Neuronal stem cell (in vitro differentiated cells): Measurements from ENCODE around the gene HPCAL1.

Experiments used
- DNase-seq: peaks from one replicate; pipeline ENCODE4 v3.0.0-alpha.2; 2013; ENCODE audit warnings: low spot score
- H2AFZ ChIP-seq: one replicate; pipeline ENCODE4 v1.6.1; 2013; ENCODE audit warnings: mild to moderate bottlenecking, low read length, inconsistent platforms
- H2AK5ac ChIP-seq: 2 replicates; pipeline ENCODE4 v1.6.1; 2013; ENCODE audit warnings: low read depth, mild to moderate bottlenecking, inconsistent platforms, low read length, moderate library complexity, mixed read lengths
- H2BK120ac ChIP-seq: 2 replicates; pipeline ENCODE4 v1.6.1; 2013; ENCODE audit warnings: low read depth, mild to moderate bottlenecking, inconsistent platforms, low read length, moderate library complexity, mixed read lengths
- H2BK12ac ChIP-seq: one replicate; pipeline ENCODE4 v1.6.1; 2013; ENCODE audit warnings: low read length, inconsistent platforms
- H2BK15ac ChIP-seq: 2 replicates; pipeline ENCODE4 v1.6.1; 2013; ENCODE audit warnings: mild to moderate bottlenecking, low read length, inconsistent platforms, mixed read lengths
- H2BK5ac ChIP-seq: one replicate; pipeline ENCODE4 v1.6.1; 2013; ENCODE audit warnings: inconsistent platforms, mild to moderate bottlenecking, low read length, moderate library complexity
- H3K14ac ChIP-seq: one replicate; pipeline ENCODE4 v1.6.1; 2013; ENCODE audit warnings: low read length, inconsistent platforms
- H3K18ac ChIP-seq: 2 replicates; pipeline ENCODE4 v1.6.1; 2013; ENCODE audit warnings: low read length, inconsistent platforms
- H3K23ac ChIP-seq: 2 replicates; pipeline ENCODE4 v1.6.1; 2013; ENCODE audit warnings: low read depth, mild to moderate bottlenecking, mixed read lengths, low read length, inconsistent platforms; ENCODE audit not compliant: poor library complexity
- H3K27ac ChIP-seq: replicated peaks from 3 replicates; pipeline ENCODE4 v1.5.1; 2013; ENCODE audit warnings: low read length, inconsistent platforms
- H3K27me3 ChIP-seq, 3 experiments: 2 replicates each; pipeline ENCODE4 v1.6.1; 2013; ENCODE audit warnings: low read length in 3 of 3, mild to moderate bottlenecking in 2 of 3, inconsistent platforms in 1 of 3, low read depth in 1 of 3, mixed read lengths in 1 of 3, moderate library complexity in 1 of 3; ENCODE audit not compliant: control insufficient read depth in 3 of 3, insufficient read depth in 3 of 3
- H3K36me3 ChIP-seq, 2 donors: replicated peaks in 1 of 2; 2 replicates each; pipeline ENCODE4 v1.6.1; 2013; ENCODE audit warnings: low read length in 2 of 2; ENCODE audit not compliant: control insufficient read depth in 2 of 2, insufficient read depth in 2 of 2
- H3K4ac ChIP-seq: 2 replicates; pipeline ENCODE4 v1.6.1; 2013; ENCODE audit warnings: inconsistent platforms, mild to moderate bottlenecking, low read length, moderate library complexity
- H3K4me1 ChIP-seq, 2 donors: 1 replicate in 1 of 2; 2 replicates in 1 of 2; pipeline ENCODE4 v1.6.1; 2013; ENCODE audit warnings: low read length in 2 of 2, low read depth in 1 of 2; ENCODE audit not compliant: control insufficient read depth in 2 of 2, insufficient read depth in 1 of 2
- H3K4me2 ChIP-seq: one replicate; pipeline ENCODE4 v1.6.1; 2013; ENCODE audit warnings: mild to moderate bottlenecking, low read length, inconsistent platforms; ENCODE audit not compliant: insufficient read depth, poor library complexity, severe bottlenecking
- H3K4me3 ChIP-seq, 2 donors: 2 replicates each; pipeline ENCODE4 v1.5.1; 2013; ENCODE audit warnings: low read length in 2 of 2, mild to moderate bottlenecking in 2 of 2, inconsistent platforms in 1 of 2, moderate library complexity in 1 of 2
- H3K79me1 ChIP-seq: one replicate; pipeline ENCODE4 v1.6.1; 2013; ENCODE audit warnings: low read depth, mild to moderate bottlenecking, inconsistent platforms, low read length, moderate library complexity
- H3K9ac ChIP-seq: one replicate; pipeline ENCODE4 v1.6.1; 2013; ENCODE audit warnings: mild to moderate bottlenecking, low read depth, low read length, inconsistent platforms; ENCODE audit not compliant: poor library complexity
- H3K9me3 ChIP-seq, 2 donors: replicated peaks in 1 of 2; 2 replicates each; pipeline versions ENCODE3 to v1.6.1; 2013; ENCODE audit warnings: low read length in 2 of 2, mild to moderate bottlenecking in 2 of 2, inconsistent platforms in 1 of 2, low read depth in 1 of 2, mixed read lengths in 1 of 2, moderate library complexity in 1 of 2; ENCODE audit not compliant: control insufficient read depth in 2 of 2, insufficient read depth in 1 of 2
- H4K8ac ChIP-seq: one replicate; pipeline ENCODE4 v1.6.1; 2013; ENCODE audit warnings: low read depth, mild to moderate bottlenecking, inconsistent platforms, low read length, moderate library complexity
- H4K91ac ChIP-seq: one replicate; pipeline ENCODE4 v1.6.1; 2013; ENCODE audit warnings: low read length, low read depth, mild to moderate bottlenecking, inconsistent platforms; ENCODE audit not compliant: poor library complexity
- WGBS, 2 donors: extraction: QIAGEN DNeasy Blood & Tissue Kit; methylation state at CpG; one replicate each; pipeline ENCODE4 v1.1.7; 2013; ENCODE audit warnings: missing lambda C conversion rate in 2 of 2, mixed read lengths in 1 of 2; ENCODE audit not compliant: insufficient read length in 2 of 2, insufficient replicate concordance in 1 of 2; ENCODE audit errors: extremely low coverage in 2 of 2; 5-methylcytosine and 5-hydroxymethylcytosine counted together

Gene HPCAL1

DNA sequence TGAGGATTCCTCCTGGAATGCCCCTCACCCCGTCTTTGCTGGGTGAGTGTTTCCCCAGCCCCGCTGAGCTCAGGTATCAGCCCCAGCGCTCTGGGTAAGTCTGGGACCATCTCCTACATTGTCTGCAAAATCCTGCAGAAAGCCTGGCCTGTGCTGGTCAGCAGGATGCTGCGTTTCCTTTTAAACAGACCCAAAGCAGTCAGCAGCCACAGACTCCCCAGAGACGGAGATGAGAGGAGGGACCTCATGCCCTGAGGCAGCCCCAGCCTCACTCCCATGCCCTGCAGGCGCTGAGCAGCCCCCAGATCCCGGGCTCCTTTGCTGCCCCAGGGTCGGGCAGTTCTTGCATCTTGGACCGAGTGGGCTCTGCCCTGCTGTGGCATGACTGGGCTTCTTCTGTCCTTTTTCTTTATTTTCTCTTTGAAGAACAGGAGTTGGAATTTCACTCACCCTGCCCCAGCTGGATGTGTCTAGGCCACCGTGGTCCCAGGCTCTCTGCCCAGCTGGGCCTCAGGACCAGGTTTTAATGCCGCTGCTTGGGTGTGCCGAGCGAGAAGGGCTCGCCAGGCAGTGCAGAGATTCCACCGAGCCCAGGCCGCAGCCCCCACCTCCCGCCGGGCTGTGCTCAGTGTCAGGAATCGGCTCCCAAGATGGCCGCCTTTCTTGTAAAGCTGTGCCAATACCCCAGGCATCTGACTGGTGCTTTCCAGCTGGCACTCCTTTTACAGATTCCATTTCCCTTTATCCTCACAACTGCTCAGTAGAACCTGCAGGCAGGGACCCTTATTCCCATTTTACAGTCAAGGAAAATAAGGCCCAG is 101.8 kb downstream of the HPCAL1 start:
- no peak overlapping the region for H3K4me2 ChIP-seq
- H3K4ac ChIP-seq = peak overlapping the region; percentile 30
- H2AK5ac ChIP-seq = peak overlapping the region; percentile 31
- H4K8ac ChIP-seq = peak overlapping the region; percentile 4
- peak overlapping the region; percentile 49 for H2BK5ac ChIP-seq
- peaks cover 2 to 4% of the 10 kb centered on the region in 2 donors for H3K4me1 ChIP-seq
- peak overlapping the region; percentile 77 for H2BK120ac ChIP-seq
- H3K36me3 ChIP-seq = no peaks in the 10 kb centered on the region
- H2AFZ ChIP-seq = no peak overlapping the region
- H3K23ac ChIP-seq = no peak overlapping the region
- H2BK15ac ChIP-seq = no peak overlapping the region
- H3K27ac ChIP-seq = no peak overlapping the region
- peaks cover 3% of the 10 kb centered on the region for H3K79me1 ChIP-seq
- H3K14ac ChIP-seq = no peak overlapping the region
- H2BK12ac ChIP-seq = no peak overlapping the region
- no peak overlapping the region for H4K91ac ChIP-seq
- no peak overlapping the region for H3K9ac ChIP-seq
- H3K9me3 ChIP-seq = no peaks in the 10 kb centered on the region
- no peak for DNase-seq
- no peak overlapping the region for H3K4me3 ChIP-seq
- no peaks in the 10 kb centered on the region for H3K27me3 ChIP-seq
- peak overlapping the region; percentile 74 for H3K18ac ChIP-seq
- WGBS, 2 donors = no CpG with 5 or more reads among the region's 20 CpGs

DNA sequence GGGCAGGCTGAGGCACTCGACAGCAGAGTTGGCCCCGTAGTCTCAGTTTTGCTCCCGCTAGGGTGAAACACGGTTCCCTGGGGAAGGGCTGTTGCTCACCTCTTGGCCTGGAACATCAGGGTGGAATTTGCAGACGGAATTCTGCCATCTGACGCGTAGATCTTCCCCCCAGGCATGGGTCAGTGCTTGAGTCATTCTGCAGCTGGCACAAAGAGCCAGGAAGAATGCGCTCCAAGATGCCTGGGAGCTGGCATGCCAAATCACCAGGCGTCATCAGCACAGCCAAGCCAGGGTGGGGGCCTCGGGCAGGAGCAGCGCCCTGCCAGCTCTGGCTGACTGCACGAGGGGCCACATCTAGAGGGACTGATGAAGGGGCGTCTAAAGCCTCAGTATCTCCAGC is 102.7 kb downstream of the HPCAL1 start:
- H3K4me3 ChIP-seq = no peak overlapping the region
- H3K4me1 ChIP-seq = peaks cover 2 to 4% of the 10 kb centered on the region in 2 donors
- H4K8ac ChIP-seq = no peak overlapping the region
- no peak overlapping the region for H4K91ac ChIP-seq
- H3K27ac ChIP-seq = no peak overlapping the region
- H2AFZ ChIP-seq = no peak overlapping the region
- no peak overlapping the region for H2BK12ac ChIP-seq
- DNase-seq = no peak
- no peaks in the 10 kb centered on the region for H3K27me3 ChIP-seq
- peak overlapping the region; percentile 87 for H2BK120ac ChIP-seq
- no peak overlapping the region for H3K9ac ChIP-seq
- H3K18ac ChIP-seq = peak overlapping the region; percentile 70
- H3K36me3 ChIP-seq = no peaks in the 10 kb centered on the region
- H3K79me1 ChIP-seq = peaks cover 3% of the 10 kb centered on the region
- no peak overlapping the region for H3K14ac ChIP-seq
- no peak overlapping the region for H2BK5ac ChIP-seq
- H3K4me2 ChIP-seq = no peak overlapping the region
- H2AK5ac ChIP-seq = peak overlapping the region; percentile 43
- no CpG with 5 or more reads among the region's 13 CpGs for WGBS, 2 donors
- peak overlapping the region; percentile 66 for H2BK15ac ChIP-seq
- H3K9me3 ChIP-seq = no peaks in the 10 kb centered on the region
- H3K4ac ChIP-seq = no peak overlapping the region
- no peak overlapping the region for H3K23ac ChIP-seq

DNA sequence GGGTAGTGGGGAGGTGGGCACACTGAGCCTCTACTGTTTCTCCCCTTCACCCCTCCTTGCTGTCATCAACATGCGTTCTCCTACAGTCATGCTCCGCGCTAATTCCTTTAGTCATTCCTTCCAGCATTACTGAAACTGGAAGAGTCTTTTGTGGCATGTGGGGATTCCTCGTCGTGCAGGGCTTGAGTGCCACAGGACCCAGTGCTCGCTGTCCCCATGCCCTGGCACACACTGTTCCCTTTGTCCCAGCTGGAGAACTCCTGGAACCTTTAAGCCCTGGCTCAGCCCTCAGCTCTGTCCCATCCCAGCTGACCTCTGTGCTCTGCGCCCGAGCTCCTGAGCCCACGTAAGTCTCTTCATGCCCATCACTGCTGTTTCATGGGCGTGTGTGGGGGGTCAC is 103.3 kb downstream of the HPCAL1 start:
- no peaks in the 10 kb centered on the region for H3K27me3 ChIP-seq
- no peak overlapping the region for H3K4me2 ChIP-seq
- H3K9me3 ChIP-seq = no peaks in the 10 kb centered on the region
- no peak overlapping the region for H2BK5ac ChIP-seq
- no peak overlapping the region for H2BK15ac ChIP-seq
- no peak overlapping the region for H3K23ac ChIP-seq
- H3K9ac ChIP-seq = no peak overlapping the region
- peaks cover 2 to 5% of the 10 kb centered on the region in 2 donors for H3K4me1 ChIP-seq
- no peak overlapping the region for H3K4ac ChIP-seq
- no peaks in the 10 kb centered on the region for H3K36me3 ChIP-seq
- no peak overlapping the region for H3K14ac ChIP-seq
- no peak for DNase-seq
- H3K4me3 ChIP-seq = no peak overlapping the region
- H2BK120ac ChIP-seq = no peak overlapping the region
- no peak overlapping the region for H3K27ac ChIP-seq
- H3K79me1 ChIP-seq = no peaks in the 10 kb centered on the region
- H2AFZ ChIP-seq = no peak overlapping the region
- no CpG with 5 or more reads among the region's 10 CpGs for WGBS, 2 donors
- H4K8ac ChIP-seq = no peak overlapping the region
- H2BK12ac ChIP-seq = no peak overlapping the region
- no peak overlapping the region for H3K18ac ChIP-seq
- H2AK5ac ChIP-seq = no peak overlapping the region
- H4K91ac ChIP-seq = no peak overlapping the region

DNA sequence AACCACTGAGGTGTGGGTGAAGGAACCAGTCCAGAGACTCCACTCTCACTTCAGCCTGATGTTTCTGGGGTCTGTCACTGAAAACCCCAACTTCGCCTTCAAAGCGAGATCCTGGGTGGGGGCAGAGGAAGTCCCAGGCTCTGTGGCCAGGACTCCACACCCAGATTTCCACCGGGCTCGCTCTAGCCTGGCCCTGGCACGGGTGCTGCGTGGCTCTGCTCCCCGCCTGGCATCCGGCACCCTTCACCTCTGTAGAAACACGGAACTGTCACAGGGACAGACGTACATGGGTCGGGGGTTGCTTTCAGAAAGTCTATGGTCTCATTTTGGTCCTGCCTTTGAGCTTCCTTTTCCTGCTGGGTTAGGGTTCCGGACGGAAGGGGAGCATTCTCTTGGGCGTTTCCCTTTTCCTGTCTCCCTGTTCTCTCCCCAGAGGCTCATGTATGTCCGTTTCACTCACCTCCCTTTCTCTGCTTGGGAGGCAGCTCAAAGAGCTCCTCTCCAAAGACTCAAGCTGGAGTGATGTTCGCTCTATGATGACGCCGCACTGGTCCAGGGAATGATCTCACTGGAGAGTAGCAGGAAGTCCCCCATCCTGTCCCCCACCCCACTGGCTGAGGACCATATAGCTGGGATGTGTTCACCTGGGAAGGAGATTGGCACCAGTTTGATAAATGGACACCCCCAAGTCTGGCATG is 103.9 kb downstream of the HPCAL1 start:
- H3K23ac ChIP-seq = no peak overlapping the region

More for the DNA sequence above, 103.9 kb downstream of the HPCAL1 start:
- no peak overlapping the region for H3K4me2 ChIP-seq
- H3K79me1 ChIP-seq = no peaks in the 10 kb centered on the region
- no peak overlapping the region for H2BK120ac ChIP-seq
- no peaks in the 10 kb centered on the region for H3K36me3 ChIP-seq
- no peak overlapping the region for H2BK5ac ChIP-seq
- no peak overlapping the region for H3K4ac ChIP-seq
- peaks cover 2 to 5% of the 10 kb centered on the region in 2 donors for H3K4me1 ChIP-seq
- H3K14ac ChIP-seq = no peak overlapping the region
- DNase-seq = no peak
- H3K9ac ChIP-seq = no peak overlapping the region
- H3K9me3 ChIP-seq = no peaks in the 10 kb centered on the region
- no peak overlapping the region for H4K8ac ChIP-seq
- no peaks in the 10 kb centered on the region for H3K27me3 ChIP-seq
- no peak overlapping the region for H3K27ac ChIP-seq
- H2AK5ac ChIP-seq = no peak overlapping the region
- H3K4me3 ChIP-seq = no peak overlapping the region
- no peak overlapping the region for H4K91ac ChIP-seq
- no peak overlapping the region for H3K18ac ChIP-seq
- H2BK12ac ChIP-seq = no peak overlapping the region
- H2AFZ ChIP-seq = no peak overlapping the region
- H2BK15ac ChIP-seq = no peak overlapping the region
- WGBS, 2 donors = no CpG with 5 or more reads among the region's 18 CpGs
